B cell (primary cell): ENCODE measurements around the gene DPYD.

Source experiments
- EZH2 ChIP-seq: IDR thresholded peaks from 2 replicates; pipeline ENCODE4 v1.6.1; 2012; ENCODE audit warnings: borderline replicate concordance, low read depth, mild to moderate bottlenecking, moderate library complexity, low read length; ENCODE audit not compliant: insufficient read depth, poor library complexity, severe bottlenecking
- TF ChIP-seq, protein P1 (sequence below): fragments of 200-600 bp; IDR thresholded peaks from one replicate; pipeline ENCODE4 v1.8.0; 2022; ENCODE audit warnings: antibody characterized with exemption, mild to moderate bottlenecking

DNA sequence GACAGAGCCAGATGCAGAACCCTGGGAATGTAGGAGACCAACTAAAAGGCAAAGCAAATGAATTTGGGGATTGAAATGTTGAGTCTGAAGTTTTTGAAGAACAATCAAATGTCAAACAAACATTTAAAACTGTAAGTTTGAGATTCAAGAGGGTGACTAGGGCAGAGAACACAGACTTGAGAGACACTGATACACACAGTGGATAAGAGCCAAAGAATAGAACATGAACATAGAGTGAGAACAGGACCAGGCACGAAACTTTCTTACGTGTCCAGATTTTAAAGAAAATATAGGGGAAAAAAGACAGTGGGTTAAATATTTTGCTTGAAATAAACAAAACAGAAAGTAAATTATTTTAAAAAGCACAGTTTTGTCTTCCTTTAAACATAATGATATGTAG, 115.7 kb downstream of the DPYD start:
- TF ChIP-seq, protein P1, sequence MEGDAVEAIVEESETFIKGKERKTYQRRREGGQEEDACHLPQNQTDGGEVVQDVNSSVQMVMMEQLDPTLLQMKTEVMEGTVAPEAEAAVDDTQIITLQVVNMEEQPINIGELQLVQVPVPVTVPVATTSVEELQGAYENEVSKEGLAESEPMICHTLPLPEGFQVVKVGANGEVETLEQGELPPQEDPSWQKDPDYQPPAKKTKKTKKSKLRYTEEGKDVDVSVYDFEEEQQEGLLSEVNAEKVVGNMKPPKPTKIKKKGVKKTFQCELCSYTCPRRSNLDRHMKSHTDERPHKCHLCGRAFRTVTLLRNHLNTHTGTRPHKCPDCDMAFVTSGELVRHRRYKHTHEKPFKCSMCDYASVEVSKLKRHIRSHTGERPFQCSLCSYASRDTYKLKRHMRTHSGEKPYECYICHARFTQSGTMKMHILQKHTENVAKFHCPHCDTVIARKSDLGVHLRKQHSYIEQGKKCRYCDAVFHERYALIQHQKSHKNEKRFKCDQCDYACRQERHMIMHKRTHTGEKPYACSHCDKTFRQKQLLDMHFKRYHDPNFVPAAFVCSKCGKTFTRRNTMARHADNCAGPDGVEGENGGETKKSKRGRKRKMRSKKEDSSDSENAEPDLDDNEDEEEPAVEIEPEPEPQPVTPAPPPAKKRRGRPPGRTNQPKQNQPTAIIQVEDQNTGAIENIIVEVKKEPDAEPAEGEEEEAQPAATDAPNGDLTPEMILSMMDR: no peak
- TF ChIP-seq EZH2: no peak
